ENCODE data around the gene TTLL6.
"Not testable (repeated sequence)": the region's sequence is repeated elsewhere in the genome, so short reads cannot be mapped to it uniquely, and the experiment has no call there.

TTLL6 gene

DNA sequence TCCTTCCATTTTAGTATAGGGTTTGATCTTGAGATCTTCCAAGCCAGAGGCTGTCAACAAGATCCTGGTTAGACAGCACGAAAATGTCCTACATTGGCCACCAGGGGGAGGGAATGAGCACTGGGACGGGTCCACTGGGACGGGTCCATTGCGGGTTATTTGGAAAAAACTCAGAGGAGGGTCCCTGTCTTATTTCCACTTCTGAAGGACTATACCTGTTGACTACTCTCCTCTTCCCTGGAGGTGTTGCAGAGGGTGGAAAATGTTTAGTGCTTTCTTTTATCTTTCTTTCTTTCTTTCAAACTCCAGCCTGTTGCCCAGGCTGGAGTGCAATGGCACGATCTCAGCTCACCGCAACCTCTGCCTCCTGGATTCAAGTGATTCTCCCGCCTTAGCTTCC, 2.5 kb downstream of the TTLL6 start:
- DNase-seq, result peak; percentile 48

DNA sequence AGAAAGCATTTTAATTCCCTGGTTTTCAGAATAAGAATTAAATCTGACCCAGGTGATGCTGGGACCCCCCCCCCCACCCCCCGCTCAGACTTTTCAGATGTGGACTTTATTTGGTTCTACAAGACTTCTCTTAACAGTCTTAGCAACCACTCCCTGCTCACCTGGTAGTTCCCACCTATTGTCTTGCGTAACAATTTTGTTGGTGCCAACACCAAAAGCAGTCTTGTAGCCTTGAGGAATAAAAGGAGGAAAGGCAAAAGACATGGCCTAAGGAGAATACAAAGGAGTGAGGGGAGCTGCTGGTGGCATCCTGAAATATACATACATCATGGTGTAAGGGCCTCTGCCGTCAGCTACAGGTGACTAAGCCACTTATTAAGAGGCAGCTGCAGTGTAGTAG, 5.0 kb downstream of the TTLL6 start:
- DNase-seq, result no peak

DNA sequence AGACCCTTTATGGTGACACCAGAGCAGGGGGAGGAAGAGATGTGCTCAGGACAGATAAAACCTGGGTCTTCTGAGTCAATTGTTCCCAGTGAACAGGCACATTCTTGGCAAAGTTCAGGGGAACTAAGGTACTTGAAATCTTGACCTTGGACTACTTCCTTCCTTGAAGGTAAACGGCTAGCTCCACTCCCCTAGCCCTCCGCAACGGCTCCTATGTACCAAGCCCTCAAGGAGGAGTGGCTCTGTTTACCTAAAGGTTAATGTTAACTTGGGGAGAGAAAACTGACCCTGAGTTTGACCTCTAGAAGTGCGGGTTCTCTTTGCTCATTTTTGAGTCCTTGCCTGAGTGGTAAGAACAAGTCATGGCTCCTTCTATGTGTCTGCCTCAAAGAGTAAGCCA, 7.8 kb downstream of the TTLL6 start:
- DNase-seq, result no peak

DNA sequence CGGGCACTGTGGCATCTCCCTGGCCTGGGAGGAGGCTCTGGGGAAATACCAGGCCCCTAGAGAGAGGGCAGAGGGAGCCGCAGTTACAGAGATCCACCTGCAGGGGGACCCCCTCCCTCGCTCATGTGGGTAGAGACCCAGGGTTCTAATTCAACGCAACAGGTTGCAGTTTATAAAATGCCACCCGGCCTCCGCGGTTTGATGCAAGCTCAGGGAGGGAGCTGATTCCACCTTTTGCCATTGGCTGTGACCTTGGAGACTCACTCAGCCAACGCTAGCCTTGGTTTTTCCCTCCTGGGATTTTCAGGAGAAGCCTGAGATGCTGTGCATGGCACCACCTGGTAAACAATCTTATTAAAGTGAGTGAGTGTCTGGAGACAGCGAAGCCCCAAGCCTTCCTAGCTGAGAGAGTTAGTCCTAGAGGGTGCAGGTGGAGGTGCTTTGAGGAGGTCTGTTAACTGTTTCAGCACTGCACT, 12.1 kb downstream of the TTLL6 start:
- peak; percentile 66 for DNase-seq

DNA sequence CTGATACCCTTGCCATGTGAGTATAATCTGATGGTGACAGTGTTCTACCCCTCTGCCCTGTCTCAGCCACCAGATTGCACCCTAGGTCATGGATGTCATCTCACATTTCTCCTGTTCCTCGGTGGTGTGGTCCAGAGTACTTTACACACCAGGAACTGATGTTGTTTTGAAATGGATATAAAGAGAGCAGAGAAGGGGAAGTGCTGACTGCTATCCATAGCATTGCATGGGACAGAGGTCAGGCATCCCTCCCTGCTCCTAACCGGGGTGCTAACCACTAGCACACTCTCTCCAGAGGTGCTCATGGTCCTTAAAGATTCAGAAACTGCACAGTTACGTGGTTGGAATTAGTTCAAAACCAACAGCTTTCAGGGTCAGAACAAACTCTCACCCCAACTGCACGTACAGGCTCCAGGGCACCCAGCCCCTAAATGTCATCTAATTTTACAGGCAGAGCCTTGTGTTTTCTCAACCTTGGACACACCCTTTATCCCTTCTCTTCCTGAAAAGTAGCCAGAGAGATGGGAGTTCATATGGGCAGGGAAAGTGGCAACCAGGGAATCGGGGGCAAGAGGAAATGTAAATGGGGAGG, 16.3 kb downstream of the TTLL6 start:
- DNase-seq, result no peak

DNA sequence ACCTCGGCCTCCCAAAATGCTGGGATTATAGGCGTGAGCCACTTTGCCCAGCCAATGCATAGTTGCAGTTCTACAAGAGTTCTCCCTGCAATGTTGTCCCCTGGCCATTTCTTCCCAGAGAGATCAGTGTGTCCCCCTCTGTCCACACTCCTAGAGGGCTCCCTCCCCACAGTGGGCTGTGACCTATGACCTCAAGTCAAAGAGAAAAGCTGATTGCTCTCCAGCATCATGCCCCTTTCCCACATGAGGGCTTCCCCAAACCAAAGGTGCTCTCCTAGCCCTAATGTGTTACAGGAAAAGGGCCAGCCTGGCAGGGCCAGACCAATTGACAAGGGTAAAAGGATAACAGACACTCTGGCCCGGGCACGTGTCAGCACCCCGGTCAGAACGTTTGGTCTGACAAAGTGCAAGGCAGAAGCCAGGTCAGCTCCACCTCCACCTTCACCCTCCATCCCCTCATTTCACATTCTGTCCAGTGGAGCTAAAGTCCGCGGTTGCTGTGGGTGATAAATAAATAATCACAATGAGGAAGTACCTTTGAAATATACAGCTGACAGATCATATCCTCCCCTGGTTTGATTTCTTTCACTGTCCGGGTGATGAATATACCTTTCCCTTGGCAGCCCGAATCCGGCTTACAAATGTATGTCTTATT, 17.8 kb downstream of the TTLL6 start:
- no peak for DNase-seq

DNA sequence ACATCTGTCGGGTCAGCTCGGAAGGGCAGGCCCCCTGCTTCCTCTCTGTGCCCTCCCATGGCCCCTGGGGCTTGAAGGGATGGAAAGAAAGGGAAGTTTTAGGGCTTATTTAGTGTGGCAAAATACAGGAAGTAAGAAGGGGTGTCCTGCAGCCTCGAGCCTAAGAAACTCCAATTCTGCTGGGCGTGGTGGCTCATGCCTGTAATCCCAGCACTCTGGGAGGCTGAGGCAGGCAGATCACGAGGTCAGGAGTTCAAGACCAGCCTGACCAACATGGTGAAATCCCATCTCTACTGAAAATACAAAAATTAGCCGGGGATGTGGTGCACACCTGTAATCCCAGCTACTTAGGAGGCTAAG, 20.9 kb downstream of the TTLL6 start:
- not testable (repeated sequence) for DNase-seq

DNA sequence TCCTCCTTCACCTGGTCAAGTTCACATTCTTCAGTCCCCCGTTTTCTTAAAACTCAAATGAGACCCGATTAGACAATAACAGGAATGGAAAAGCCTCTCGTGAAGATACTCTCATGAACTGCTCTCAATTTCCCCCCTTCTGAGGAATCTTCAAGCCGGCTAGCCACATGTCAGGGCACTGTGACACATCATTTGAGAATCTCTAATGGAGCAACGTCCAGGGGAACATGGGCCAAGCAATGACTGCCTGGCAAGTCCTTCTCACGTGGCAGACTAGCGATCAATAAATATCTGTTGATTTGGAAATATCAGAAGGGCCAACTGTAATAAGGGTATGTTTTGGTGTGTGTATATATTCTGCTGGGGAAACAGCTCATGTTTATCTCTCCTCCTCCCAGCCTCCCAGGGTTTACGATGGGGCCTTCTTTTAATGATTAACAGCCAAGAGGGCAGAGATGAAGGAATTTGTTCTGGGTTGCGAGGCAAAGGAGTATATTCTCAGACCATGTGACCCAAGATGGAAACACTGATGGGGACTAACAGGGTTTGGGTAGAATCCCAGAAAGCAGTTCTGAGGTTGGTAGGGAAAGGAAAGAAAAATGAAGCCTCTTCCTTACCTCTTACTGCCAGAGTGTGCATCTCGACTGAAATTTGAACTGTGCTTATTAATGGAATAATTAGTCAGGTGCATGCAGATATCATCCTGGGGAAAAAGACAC, 21.4 kb downstream of the TTLL6 start:
- no peak for DNase-seq

DNA sequence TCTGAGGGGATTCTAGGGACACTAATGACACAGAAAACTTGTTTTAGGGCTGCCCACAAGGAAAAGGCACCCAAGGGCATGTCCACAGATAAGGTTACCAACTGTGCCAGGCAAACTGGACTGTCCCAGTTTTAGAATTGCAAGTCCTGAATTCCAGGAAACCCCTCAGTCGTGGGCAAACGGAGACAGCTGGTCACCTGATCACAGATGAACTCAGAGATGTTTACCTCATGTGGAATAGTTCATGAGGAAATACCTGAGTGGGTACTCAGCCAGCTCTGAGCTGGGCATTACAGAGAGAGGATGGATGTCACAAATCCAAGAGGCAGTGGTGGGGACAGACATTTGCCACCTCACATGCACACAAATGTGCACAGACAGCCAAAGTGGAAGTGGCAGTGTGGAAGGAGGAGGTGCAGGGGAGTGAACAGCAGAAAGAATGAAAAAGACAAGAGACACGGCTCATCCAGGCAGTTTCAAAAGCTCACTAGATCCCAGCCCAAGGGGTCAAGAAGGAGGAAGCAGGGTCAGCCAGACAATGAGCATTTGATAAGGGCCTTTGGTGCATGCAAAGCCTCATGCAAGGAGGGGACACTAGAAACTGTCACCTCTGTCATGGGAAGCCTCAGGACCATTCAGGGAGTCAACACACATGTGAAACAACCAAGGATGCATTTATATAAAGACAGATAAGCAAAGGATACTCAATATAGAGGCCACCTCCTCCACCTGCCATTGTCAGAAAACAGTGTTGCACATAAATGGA, 24.8 kb downstream of the TTLL6 start:
- DNase-seq, result no peak

DNA sequence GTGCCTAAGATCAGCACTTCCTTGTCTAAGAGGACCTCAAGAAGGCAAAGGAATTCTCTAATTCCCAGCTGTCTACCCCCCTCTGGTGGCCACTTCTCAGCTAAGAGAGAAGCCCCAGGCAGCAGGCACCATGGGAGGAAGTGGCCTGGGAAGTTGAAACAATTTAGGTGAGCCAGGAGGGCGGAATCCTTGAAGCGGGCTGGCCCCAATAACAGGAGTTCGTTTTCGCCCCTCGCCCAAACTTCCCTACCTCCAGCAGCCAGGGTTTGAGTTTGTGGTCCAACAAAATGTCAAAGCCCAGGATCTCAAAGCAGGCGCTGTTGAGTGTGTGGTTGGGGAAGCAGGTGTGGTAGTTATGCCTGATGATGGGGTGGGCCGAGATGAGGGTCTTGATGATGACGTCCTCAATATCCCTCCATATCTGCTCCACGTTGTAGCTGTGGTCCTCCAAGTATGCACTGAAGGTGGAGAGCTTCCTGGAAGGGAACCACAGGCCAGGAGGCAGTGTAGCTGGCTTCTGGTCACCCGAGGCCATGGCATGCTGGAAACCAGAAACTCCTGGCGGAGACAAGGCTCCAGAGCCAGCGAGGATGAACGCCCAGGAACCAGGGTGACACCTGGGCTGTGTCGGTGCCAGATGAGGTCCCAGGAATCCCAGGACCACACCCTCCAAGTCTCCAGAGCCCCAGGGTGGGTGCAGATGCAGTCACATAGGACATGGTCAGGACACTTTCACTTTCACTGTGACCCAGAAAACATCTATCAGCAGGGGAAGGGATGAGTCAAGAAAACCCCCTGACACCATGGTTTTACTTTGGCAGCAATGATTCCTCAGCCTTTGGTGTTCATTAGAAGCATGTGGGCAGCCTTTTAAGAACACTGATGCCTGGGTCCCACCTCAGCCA, 25.6 kb downstream of the TTLL6 start:
- DNase-seq, result no peak

DNA sequence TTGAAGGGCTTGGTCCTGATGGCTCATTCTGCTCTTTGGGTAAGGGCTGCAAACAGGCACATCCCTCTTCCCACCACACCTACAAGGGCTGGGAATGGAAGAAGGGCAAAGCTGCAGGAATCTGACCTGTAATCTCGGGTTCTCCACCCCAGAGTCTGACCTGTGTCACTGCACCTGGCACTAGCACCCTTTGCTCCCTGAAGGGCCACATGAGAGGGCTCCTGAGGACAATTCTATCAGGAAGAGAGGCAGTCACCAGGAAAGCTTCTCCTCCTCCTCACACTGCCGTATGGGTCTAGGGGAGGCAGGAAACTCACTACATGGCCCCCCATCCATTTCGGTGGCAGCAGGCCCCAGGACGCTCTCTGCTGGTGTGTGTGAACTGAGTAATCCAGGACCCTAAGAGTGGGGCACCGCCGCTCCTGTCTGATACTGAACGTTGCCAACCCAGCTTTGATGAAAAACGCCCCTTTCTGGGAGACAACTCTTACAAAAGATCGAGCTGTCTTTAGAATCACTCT, 26.4 kb downstream of the TTLL6 start:
- no peak for DNase-seq

DNA sequence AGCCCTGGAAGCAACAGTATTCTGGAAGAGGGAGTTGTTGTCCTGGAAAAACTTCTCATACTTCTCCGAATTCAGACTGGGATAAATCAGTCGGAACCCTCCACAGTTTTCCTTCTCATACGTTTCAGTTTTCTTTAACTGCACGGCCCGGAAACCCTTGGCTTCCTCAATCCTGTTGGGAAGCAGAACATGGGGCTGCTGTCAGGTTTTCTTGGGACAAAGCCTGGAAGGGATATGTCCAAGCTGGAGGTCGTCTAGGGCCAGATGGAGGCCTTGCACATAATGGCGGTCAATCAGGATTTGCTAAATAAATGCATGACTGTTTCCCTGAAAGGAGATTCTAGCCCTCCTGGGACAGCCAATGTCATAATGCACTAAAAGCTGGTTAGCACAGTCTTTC, 29.2 kb downstream of the TTLL6 start:
- DNase-seq, result no peak

DNA sequence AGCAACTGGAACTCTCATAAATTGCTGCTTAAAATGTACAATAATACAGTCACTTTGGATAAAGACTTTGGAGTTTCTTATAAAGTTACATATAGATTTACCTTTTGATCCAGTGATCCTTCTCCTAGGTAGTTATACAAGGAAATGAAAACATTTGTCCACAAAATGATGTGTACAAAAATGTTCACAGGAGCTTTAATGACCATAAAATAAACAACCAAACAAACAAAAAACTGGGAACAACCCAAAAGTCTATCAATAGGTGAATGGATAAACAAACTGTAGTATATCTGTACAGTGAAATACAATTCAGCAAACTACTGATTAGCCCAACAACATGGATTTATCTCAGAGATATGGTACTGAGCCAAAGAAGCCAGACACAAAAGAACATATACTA, 37.6 kb downstream of the TTLL6 start:
- DNase-seq, result no peak

DNA sequence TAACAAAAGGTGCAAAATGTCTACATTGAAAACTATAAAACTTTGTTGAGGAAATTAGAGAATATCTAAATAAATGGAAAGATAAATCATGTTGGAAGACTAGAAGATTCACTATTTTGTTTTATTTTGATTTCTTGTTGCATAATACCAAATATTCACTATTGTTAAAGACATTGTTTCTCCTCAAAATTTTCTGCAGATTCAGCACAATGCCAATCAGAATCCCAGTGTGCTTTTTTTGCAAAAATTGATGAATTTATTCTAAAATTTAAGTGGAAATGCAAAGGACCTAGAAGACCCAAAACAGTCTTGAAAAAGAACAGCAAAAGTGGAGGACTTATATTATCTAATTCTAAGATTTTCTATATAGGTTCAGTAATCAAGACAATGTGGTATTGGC, 40.4 kb downstream of the TTLL6 start:
- DNase-seq, result no peak

DNA sequence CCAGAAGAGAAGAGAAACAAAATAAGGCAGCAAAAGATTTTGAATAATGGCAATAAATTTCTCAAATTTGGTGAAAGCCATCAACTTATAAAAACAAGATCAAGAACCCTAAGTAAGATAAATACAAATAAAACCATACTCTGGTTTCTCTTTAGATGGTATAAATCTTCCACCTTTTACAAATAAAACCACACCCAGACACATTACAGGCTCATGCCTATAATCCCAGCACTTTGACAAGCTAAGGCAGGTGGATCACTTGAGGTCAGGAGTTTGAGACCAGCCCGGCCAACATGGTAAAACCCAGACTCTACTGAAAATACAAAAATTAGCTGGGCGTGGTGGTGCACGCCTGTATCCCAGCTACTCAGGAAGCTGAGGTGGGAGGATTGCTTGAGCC, 43.8 kb downstream of the TTLL6 start:
- DNase-seq, result no peak

DNA sequence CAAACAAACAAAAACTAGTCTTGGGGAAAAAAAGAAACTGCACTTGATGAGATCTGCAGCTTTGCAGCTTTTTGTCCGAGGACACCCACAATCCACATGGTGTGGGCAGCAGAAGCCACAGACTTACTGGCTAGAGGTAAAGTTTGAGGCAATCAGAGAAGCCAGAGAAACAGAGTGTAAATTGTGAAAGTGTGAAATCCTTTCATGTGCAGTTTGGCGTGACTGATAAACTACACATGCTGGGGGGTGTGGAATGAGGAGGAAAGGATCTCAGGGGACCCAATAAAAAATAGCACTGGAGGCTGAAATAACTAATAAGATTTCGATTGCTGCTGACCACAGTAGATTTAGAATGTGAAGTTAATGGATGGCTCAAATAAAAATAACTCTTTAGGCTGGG, 46.1 kb downstream of the TTLL6 start:
- DNase-seq, result no peak

DNA sequence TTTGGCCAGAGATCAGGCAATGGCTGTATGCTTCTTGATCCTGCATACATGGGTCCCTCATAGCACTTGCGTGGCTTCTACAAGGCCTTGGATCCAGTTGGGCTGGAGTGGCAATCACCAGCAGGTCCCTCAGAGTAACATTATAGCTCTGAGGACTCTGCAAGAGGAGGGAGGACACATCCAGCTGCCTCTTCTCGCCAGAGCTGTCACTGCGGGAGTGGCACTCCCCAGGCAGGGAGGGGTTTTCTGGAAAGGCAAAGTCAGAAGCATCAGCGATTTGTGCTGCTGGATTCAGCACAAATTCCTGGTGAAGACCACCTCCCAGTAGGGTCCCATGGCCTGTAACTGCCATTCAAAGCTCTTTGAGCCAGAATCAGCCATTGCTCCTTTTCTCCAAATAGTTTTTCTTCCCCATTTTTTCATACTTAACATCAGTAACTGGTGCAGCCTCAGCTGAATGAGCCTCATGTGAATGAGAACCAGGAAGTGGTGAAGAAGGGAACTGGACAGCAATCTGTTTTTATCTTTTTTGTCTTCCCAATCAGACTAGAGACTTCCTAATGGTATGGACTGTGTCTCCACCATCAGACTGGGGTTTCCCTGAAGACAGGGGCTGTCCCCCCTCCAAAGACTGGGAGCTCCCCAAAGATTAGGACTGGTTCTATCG, 47.9 kb downstream of the TTLL6 start:
- DNase-seq, result no peak

DNA sequence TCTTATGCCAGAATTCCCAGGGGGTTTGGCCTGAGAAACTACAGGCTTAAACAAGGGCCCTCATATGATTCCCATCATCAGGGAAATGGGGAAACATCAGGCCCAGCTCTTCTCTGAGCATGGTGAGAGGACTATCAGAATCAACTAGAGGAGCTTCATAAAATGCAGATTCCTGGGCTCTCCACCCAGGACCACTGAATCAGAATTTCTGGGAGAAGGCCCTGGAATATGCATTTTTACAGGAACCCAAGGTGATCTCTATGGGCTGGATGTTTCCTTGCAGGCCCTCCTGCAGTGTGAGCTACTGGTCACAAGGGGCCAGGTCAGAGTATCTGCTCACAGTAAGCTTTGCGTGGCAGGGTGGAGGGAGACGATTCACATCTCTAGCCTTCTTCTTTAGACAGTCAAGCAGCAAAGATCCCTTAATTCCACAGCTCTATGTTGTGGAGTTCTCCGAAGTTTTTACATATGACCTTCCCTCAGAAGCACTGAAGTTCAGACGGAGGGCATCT, 49.7 kb downstream of the TTLL6 start:
- DNase-seq, result no peak

DNA sequence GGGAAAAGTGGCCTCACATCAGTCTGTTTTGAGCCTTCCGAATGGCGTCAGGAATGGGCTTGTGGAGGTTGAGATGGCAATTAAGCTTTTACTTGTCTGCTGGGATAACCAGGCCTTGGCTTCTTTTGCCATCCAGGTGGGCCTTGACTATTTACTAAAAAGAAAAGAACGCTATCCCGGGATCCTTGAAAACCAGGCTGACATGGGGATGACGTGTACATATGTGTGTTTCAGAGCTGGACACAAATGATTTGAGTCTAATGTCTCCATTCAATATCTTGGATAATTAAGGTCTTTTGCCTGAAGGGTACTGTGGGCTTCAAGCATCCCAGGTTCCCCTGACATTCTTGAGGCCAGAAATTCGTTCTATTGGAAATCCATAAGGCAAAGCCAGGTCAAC, 55.9 kb downstream of the TTLL6 start:
- no peak for DNase-seq

DNA sequence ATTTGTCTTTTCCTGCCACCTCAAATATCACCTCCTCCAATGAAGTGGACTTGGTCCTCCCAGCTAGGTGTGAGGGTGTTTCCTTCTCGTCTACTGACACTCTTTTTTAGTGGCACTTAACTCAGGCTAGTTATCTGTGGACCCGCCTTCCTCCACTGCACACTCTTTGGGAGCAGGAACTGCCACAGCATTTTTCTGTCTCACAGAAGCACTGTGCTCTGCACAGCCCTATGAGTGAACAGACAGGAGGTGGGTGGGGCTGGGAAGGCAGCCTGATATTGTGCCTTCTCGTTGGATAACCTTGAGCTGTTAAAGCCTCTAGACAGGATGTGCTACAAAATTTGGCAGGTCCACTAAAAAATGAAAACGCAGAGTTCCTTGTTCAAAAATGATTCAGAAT, 56.6 kb downstream of the TTLL6 start:
- DNase-seq, result no peak

DNA sequence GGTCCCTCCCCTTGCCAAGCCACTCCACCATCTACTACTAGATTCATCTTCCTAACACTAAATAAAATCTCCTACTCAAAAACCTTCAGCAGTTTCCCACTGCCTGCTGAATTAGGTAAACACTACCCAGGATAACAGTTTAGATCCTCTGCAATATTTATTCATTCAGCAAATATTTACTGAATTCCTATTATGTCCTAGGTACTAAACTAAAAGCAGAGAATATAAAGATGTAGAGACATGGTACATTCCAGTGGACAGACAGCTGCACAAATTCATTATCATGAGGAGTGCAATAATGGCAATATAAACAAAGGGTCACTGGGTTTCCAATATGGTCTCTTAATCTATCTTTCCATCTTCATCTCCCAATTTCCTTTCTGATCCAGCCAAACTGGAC, 57.7 kb downstream of the TTLL6 start:
- DNase-seq, result no peak

DNA sequence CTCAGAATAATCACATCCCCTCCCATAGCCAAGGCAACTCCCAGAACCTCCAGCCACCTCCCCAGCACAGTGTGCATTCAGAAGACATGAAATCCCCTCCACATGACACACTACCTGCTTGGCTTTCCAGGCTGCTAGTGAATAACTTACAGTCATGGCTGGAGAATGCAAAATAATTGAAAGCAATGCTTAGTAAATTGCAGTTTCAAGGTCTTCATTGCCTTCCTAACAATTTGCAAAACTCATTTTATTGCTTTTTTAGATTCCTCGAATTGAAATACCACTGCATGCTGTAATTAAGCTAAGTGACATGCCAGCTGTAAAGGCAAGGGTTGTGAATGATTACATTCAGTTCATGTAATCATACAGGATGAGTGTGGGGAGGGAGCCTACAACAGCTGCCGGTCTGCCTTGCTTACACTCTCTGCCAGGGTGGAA, 59.5 kb downstream of the TTLL6 start:
- DNase-seq, result no peak
